ENCODE data around the gene MAOB.

DNA sequence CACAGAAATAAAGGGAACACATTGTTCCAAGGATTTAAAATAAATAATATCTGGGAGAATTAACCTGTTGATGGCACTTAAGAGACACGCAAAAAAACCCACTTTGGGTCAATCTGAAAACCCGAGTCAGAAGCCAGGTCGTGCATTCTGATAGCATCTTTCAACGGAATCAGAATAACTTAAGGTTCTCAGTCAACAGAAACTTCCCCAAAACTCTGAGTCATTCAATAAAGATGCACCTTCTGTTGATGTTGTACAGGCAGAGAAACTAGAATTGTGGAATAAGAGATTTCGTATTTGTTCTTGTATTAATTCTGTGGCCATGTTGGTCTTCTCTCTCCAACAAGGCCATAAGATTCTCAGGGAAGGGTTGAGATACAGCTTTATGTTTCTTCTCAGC, 78.2 kb downstream of the MAOB start:
- TF ChIP-seq, protein P1, sequence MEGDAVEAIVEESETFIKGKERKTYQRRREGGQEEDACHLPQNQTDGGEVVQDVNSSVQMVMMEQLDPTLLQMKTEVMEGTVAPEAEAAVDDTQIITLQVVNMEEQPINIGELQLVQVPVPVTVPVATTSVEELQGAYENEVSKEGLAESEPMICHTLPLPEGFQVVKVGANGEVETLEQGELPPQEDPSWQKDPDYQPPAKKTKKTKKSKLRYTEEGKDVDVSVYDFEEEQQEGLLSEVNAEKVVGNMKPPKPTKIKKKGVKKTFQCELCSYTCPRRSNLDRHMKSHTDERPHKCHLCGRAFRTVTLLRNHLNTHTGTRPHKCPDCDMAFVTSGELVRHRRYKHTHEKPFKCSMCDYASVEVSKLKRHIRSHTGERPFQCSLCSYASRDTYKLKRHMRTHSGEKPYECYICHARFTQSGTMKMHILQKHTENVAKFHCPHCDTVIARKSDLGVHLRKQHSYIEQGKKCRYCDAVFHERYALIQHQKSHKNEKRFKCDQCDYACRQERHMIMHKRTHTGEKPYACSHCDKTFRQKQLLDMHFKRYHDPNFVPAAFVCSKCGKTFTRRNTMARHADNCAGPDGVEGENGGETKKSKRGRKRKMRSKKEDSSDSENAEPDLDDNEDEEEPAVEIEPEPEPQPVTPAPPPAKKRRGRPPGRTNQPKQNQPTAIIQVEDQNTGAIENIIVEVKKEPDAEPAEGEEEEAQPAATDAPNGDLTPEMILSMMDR (IDR thresholded peaks at IDR 0.05): no peak
- TF ChIP-seq POLR2A (IDR thresholded peaks at IDR 0.05): no peak

Measured in thyroid gland (tissue), 4 donors.